ENCODE data around the gene UNC5CL.

Gene UNC5CL

DNA sequence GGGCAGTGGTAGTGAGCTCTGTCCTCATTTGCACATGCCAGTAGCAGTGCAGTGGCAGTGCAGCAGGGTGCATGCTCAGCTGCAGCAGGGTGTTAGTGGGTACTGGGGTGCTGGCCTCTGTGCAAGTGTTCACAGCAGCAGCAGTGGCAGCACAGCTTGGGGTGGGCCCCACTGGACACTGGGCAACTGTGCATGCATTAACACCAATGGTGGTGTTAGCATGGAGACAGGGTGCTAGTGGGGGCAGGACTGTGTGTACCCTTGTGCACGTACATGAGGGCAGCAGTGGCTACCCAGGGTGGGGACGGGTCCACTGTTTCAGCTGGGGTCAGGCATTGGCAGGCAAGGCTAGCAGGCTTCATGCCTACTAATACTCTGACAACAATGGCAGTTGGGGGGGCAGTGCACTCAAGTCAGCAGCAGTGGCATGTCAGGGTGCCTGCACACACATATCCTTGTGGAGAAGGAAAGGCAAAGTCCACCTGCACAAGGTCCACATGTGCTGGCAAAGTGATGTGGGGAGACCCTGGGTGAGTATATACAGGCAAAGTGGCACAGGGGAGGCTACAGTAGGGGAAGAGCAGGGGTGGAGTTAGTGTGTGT, 60.2 kb downstream of the UNC5CL start:
- Histone ChIP-seq H3K9ac (ENCODE audit: low read length in 5 of 5) (no peak overlapping the region), H3K4me1 (ENCODE audit: control insufficient read depth in 5 of 5, insufficient read depth in 5 of 5, low read length in 5 of 5) (no peaks in the 10 kb centered on the region), H3K4me3 (ENCODE audit: low read depth in 1 of 5, low read length in 5 of 5) (no peak overlapping the region), H3K27ac (ENCODE audit: low read depth, low read length) (no peak overlapping the region), H3K27me3 (ENCODE audit: control insufficient read depth in 5 of 5, insufficient read depth in 4 of 5, low read length in 5 of 5) (peaks cover 9 to 14% (median 11%) of the 10 kb centered on the region in 5 donors), H3K9me3 (ENCODE audit: control insufficient read depth in 5 of 5, low read length in 5 of 5) (peaks cover 0 to 5% (median 0%) of the 10 kb centered on the region in 5 donors), H3K36me3 (ENCODE audit: control insufficient read depth in 5 of 5, insufficient read depth in 5 of 5, low read length in 5 of 5) (no peaks in the 10 kb centered on the region)

DNA sequence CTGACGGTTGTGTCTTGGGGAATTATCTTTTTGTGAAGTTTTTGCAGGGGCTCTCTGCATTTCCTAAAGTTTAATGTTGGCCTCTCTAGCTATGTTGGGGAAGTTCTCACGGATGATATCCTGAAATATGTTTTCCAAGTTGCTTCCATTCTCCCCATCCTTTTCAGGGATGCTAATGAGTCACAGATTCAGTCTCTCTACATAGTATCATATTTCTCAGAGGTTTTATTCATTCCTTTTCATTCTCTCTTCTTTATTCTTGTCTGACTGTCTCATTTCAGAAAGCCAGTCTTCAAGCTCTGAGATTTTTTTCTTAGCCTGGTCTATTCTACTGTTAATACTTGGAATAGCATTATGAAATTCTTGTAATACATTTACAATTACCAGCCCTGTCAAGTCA, 61.3 kb downstream of the UNC5CL start:
- H3K4me3 ChIP-seq (ENCODE audit: low read depth in 1 of 5, low read length in 5 of 5), result no peak overlapping the region
- no peak overlapping the region for H3K27ac ChIP-seq (ENCODE audit: low read depth, low read length)
- no peaks in the 10 kb centered on the region for H3K4me1 ChIP-seq (ENCODE audit: control insufficient read depth in 5 of 5, insufficient read depth in 5 of 5, low read length in 5 of 5)
- H3K9ac ChIP-seq (ENCODE audit: low read length in 5 of 5), result no peak overlapping the region
- peaks cover 0 to 5% (median 0%) of the 10 kb centered on the region in 5 donors for H3K9me3 ChIP-seq (ENCODE audit: control insufficient read depth in 5 of 5, low read length in 5 of 5)
- peaks cover 9 to 14% (median 11%) of the 10 kb centered on the region in 5 donors for H3K27me3 ChIP-seq (ENCODE audit: control insufficient read depth in 5 of 5, insufficient read depth in 4 of 5, low read length in 5 of 5)
- no peaks in the 10 kb centered on the region for H3K36me3 ChIP-seq (ENCODE audit: control insufficient read depth in 5 of 5, insufficient read depth in 5 of 5, low read length in 5 of 5)

DNA sequence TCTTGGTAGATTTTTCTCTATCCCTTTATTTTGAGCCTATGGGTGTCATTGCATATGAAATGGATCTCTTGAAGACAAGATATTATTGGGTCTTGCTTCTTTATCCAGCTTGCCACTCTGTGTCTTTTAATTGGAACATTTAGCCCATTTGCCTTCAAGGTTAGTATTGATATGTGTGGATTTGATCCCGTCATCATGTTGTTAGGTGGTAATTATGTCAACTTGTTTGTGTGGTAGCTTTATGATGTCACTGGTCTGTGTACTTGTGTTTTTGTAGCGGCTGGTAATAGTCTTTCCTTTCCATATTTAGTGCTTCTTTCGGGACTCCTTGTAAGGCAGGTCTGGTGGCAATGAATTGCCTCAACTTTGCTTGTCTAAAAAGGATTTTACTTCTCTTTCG, 61.9 kb downstream of the UNC5CL start:
- H3K27me3 ChIP-seq (ENCODE audit: control insufficient read depth in 5 of 5, insufficient read depth in 4 of 5, low read length in 5 of 5), result peaks cover 9 to 14% (median 11%) of the 10 kb centered on the region in 5 donors
- H3K4me3 ChIP-seq (ENCODE audit: low read depth in 1 of 5, low read length in 5 of 5), result no peak overlapping the region
- H3K9ac ChIP-seq (ENCODE audit: low read length in 5 of 5), result no peak overlapping the region
- H3K36me3 ChIP-seq (ENCODE audit: control insufficient read depth in 5 of 5, insufficient read depth in 5 of 5, low read length in 5 of 5), result no peaks in the 10 kb centered on the region
- H3K27ac ChIP-seq (ENCODE audit: low read depth, low read length), result no peak overlapping the region
- no peaks in the 10 kb centered on the region for H3K4me1 ChIP-seq (ENCODE audit: control insufficient read depth in 5 of 5, insufficient read depth in 5 of 5, low read length in 5 of 5)
- peaks cover 0 to 9% (median 0%) of the 10 kb centered on the region in 5 donors for H3K9me3 ChIP-seq (ENCODE audit: control insufficient read depth in 5 of 5, low read length in 5 of 5)

Data from subcutaneous abdominal adipose tissue (tissue), 5 donors.